ENCODE measurements around the gene NFIA.

GRCh38 chr1:61104220-61104671 lies 21.9 kb downstream of the NFIA start:
- TF ChIP-seq ZNF114 (tag by site-specific recombination; IDR thresholded peaks at IDR 0.05) (no peak), SCRT1 (tag by site-specific recombination; IDR thresholded peaks at IDR 0.05; ENCODE audit: borderline replicate concordance) (no peak), ZNF174 (tag by site-specific recombination; IDR thresholded peaks at IDR 0.05) (no peak), KLF1 (tag by site-specific recombination; IDR thresholded peaks at IDR 0.05) (no peak), ZNF558 (tag by site-specific recombination; IDR thresholded peaks at IDR 0.05) (no peak), TSHZ1 (tag by site-specific recombination; IDR thresholded peaks at IDR 0.05; ENCODE audit: borderline replicate concordance) (no peak), REST (tag by site-specific recombination; IDR thresholded peaks at IDR 0.05) (no peak), ZNF555 (tag by site-specific recombination; conservative IDR thresholded peaks at IDR 0.05) (no peak), ZNF600 (tag by site-specific recombination; IDR thresholded peaks at IDR 0.05) (no peak), PRDM4 (tag by site-specific recombination; IDR thresholded peaks at IDR 0.05) (peak; percentile 91), ZNF10 (tag by site-specific recombination; IDR thresholded peaks at IDR 0.05) (0 out of 2 replicates have a peak, but pooled peaks have one; percentile 16)
- TF ChIP-seq, protein P1, sequence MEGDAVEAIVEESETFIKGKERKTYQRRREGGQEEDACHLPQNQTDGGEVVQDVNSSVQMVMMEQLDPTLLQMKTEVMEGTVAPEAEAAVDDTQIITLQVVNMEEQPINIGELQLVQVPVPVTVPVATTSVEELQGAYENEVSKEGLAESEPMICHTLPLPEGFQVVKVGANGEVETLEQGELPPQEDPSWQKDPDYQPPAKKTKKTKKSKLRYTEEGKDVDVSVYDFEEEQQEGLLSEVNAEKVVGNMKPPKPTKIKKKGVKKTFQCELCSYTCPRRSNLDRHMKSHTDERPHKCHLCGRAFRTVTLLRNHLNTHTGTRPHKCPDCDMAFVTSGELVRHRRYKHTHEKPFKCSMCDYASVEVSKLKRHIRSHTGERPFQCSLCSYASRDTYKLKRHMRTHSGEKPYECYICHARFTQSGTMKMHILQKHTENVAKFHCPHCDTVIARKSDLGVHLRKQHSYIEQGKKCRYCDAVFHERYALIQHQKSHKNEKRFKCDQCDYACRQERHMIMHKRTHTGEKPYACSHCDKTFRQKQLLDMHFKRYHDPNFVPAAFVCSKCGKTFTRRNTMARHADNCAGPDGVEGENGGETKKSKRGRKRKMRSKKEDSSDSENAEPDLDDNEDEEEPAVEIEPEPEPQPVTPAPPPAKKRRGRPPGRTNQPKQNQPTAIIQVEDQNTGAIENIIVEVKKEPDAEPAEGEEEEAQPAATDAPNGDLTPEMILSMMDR (tag by site-specific recombination; IDR thresholded peaks at IDR 0.05): no peak
- TF ChIP-seq, protein P2, sequence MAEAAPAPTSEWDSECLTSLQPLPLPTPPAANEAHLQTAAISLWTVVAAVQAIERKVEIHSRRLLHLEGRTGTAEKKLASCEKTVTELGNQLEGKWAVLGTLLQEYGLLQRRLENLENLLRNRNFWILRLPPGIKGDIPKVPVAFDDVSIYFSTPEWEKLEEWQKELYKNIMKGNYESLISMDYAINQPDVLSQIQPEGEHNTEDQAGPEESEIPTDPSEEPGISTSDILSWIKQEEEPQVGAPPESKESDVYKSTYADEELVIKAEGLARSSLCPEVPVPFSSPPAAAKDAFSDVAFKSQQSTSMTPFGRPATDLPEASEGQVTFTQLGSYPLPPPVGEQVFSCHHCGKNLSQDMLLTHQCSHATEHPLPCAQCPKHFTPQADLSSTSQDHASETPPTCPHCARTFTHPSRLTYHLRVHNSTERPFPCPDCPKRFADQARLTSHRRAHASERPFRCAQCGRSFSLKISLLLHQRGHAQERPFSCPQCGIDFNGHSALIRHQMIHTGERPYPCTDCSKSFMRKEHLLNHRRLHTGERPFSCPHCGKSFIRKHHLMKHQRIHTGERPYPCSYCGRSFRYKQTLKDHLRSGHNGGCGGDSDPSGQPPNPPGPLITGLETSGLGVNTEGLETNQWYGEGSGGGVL (tag by site-specific recombination; IDR thresholded peaks at IDR 0.05): no peak

All from HEK293 (cell line).